ENCODE results near the gene POLR1F.

DNA sequence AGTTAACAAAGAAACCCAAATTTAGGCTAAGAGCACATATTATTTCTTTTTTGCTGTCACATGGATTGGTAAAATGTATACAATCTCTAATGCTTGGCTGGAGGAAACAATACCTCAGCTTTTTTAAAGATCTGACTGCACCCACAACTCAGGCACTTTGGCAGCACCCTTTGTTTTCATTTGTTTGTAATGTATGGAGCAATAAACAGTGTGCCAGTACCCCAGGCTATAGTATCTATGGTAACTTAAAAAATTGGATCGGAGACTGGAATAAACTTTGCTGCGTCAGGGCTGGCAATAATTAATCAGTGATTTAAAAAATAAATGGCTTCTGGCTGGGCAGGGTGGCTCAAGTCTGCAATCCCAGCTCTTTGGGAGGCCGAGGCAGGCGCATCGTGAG is 27.2 kb downstream of the POLR1F start:
- TF ChIP-seq, protein P1, sequence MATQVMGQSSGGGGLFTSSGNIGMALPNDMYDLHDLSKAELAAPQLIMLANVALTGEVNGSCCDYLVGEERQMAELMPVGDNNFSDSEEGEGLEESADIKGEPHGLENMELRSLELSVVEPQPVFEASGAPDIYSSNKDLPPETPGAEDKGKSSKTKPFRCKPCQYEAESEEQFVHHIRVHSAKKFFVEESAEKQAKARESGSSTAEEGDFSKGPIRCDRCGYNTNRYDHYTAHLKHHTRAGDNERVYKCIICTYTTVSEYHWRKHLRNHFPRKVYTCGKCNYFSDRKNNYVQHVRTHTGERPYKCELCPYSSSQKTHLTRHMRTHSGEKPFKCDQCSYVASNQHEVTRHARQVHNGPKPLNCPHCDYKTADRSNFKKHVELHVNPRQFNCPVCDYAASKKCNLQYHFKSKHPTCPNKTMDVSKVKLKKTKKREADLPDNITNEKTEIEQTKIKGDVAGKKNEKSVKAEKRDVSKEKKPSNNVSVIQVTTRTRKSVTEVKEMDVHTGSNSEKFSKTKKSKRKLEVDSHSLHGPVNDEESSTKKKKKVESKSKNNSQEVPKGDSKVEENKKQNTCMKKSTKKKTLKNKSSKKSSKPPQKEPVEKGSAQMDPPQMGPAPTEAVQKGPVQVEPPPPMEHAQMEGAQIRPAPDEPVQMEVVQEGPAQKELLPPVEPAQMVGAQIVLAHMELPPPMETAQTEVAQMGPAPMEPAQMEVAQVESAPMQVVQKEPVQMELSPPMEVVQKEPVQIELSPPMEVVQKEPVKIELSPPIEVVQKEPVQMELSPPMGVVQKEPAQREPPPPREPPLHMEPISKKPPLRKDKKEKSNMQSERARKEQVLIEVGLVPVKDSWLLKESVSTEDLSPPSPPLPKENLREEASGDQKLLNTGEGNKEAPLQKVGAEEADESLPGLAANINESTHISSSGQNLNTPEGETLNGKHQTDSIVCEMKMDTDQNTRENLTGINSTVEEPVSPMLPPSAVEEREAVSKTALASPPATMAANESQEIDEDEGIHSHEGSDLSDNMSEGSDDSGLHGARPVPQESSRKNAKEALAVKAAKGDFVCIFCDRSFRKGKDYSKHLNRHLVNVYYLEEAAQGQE (IDR thresholded peaks at IDR 0.05; ENCODE audit: low read depth): no peak
- TF ChIP-seq, protein P2, sequence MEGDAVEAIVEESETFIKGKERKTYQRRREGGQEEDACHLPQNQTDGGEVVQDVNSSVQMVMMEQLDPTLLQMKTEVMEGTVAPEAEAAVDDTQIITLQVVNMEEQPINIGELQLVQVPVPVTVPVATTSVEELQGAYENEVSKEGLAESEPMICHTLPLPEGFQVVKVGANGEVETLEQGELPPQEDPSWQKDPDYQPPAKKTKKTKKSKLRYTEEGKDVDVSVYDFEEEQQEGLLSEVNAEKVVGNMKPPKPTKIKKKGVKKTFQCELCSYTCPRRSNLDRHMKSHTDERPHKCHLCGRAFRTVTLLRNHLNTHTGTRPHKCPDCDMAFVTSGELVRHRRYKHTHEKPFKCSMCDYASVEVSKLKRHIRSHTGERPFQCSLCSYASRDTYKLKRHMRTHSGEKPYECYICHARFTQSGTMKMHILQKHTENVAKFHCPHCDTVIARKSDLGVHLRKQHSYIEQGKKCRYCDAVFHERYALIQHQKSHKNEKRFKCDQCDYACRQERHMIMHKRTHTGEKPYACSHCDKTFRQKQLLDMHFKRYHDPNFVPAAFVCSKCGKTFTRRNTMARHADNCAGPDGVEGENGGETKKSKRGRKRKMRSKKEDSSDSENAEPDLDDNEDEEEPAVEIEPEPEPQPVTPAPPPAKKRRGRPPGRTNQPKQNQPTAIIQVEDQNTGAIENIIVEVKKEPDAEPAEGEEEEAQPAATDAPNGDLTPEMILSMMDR (IDR thresholded peaks at IDR 0.05 in 2 of 3, conservative IDR thresholded peaks at IDR 0.05 in 1 of 3; ENCODE audit: borderline replicate concordance in 1 of 3, insufficient read depth in 1 of 3, low read depth in 2 of 3, low read length in 2 of 3): no peak
- TF ChIP-seq EZH2 (IDR thresholded peaks at IDR 0.05): no peak
